Dermis microvascular lymphatic vessel endothelial cell (primary cell): ENCODE results near the gene LRG1. TPM values are rescaled to one million over a fixed set of nuclear protein-coding genes. Genes with fewer than 3 reads are reported as not detected.

ENCODE experiments used
- DNase-seq, 2 donors: peaks; one replicate each; pipeline versions ENCODE4 v3.0.0 to v3.0.0-alpha.2; 2010; ENCODE audit warnings: low read depth in 2 of 2
- total RNA-seq: library from RNA; depleted of rRNA; stranded (reverse); fragments of >200 nt; gene quantifications from 2 replicates; pipeline ENCODE4 v1.2.1, GENCODE V29; 2014

The LRG1 gene
- total RNA-seq, 1 donor from 2014 or later = 0.90 TPM

- DNase-seq = no peak
These were observed 43.5 kb downstream of the LRG1 start for GRCh38 chr19:4496304-4496703.

- DNase-seq = no peak
These were observed 44.4 kb downstream of the LRG1 start for GRCh38 chr19:4495471-4495870.

GRCh38 chr19:4494691-4495064 lies 45.2 kb downstream of the LRG1 start:
- no peak for DNase-seq

- DNase-seq = no peak
These were observed 45.7 kb downstream of the LRG1 start for GRCh38 chr19:4493929-4494690.

GRCh38 chr19:4493104-4493928 lies 46.5 kb downstream of the LRG1 start:
- DNase-seq = no peak

GRCh38 chr19:4492337-4493103 lies 47.3 kb downstream of the LRG1 start:
- DNase-seq = no peak

GRCh38 chr19:4491446-4491845 lies 48.4 kb downstream of the LRG1 start:
- no peak for DNase-seq

GRCh38 chr19:4488496-4488895 lies 51.3 kb downstream of the LRG1 start:
- no peak for DNase-seq

GRCh38 chr19:4487572-4487971 lies 52.3 kb downstream of the LRG1 start:
- no peak for DNase-seq

Other genes with a start within 250 kb of the LRG1 start
- gene TMIGD2, start 237.6 kb downstream of the LRG1 start, total RNA-seq = not detected in 2 replicates
- 6.3 and 7.4 TPM in 2 replicates for gene FSD1, start 235.4 kb downstream of the LRG1 start, total RNA-seq
- gene STAP2, start 201.2 kb downstream of the LRG1 start, total RNA-seq = 28.5 and 38.2 TPM in 2 replicates
- gene MPND, start 196.5 kb downstream of the LRG1 start, total RNA-seq = 5.8 and 8.7 TPM in 2 replicates
- gene SH3GL1, start 139.5 kb downstream of the LRG1 start, total RNA-seq = 50.6 and 85.3 TPM in 2 replicates
- gene CHAF1A, start 137.4 kb downstream of the LRG1 start, total RNA-seq = 8.7 and 11.6 TPM in 2 replicates
- gene UBXN6, start 82.2 kb downstream of the LRG1 start, total RNA-seq = 81.3 and 101 TPM in 2 replicates
- gene HDGFL2, start 67.7 kb downstream of the LRG1 start, total RNA-seq = 37.3 and 41.8 TPM in 2 replicates
- 0.64 and 1.4 TPM in 2 replicates for gene PLIN4, start 21.6 kb downstream of the LRG1 start, total RNA-seq
- gene PLIN5, start 4.8 kb downstream of the LRG1 start, total RNA-seq = 3.5 and 11.1 TPM in 2 replicates
- 47.2 and 69.4 TPM in 2 replicates for gene SEMA6B, start 19.6 kb upstream of the LRG1 start, total RNA-seq
- 68.8 and 83.8 TPM in 2 replicates for gene TNFAIP8L1, start 99.5 kb upstream of the LRG1 start, total RNA-seq
- gene MYDGF, start 130.3 kb upstream of the LRG1 start, total RNA-seq = 148 and 176 TPM in 2 replicates
- gene DPP9, start 183.8 kb upstream of the LRG1 start, total RNA-seq = 13.0 and 20.6 TPM in 2 replicates